Thyroid gland (tissue), 4 donors: ENCODE results near the gene RBBP9. TPM values are rescaled to one million over a fixed set of nuclear protein-coding genes. Genes with fewer than 3 reads are reported as not detected.

Experiments used
- DNase-seq, 2 donors: peaks; one replicate each; pipeline ENCODE4 v3.0.0-alpha.2; 2019
- H3K27ac ChIP-seq, 3 donors: fragments of 200-600 bp; sonication (generic); 1 replicate in 2 of 3; 2 replicates in 1 of 3; pipeline ENCODE4 v1.5.1; 2016 to 2019; ENCODE audit warnings: mild to moderate bottlenecking in 1 of 3, moderate library complexity in 1 of 3
- H3K27me3 ChIP-seq: fragments of 200-600 bp; sonication (generic); one replicate; pipeline ENCODE4 v1.5.1; 2019
- H3K36me3 ChIP-seq, 2 donors: fragments of 200-600 bp; sonication (generic); one replicate each; pipeline ENCODE4 v1.5.1; 2016 to 2019
- H3K4me1 ChIP-seq, 2 donors: fragments of 200-600 bp; sonication (generic); one replicate each; pipeline ENCODE4 v1.5.1; 2017 to 2019
- H3K4me3 ChIP-seq, 3 donors: fragments of 200-600 bp; sonication (generic); replicated peaks in 1 of 3; 1 replicate in 2 of 3; 2 replicates in 1 of 3; pipeline ENCODE4 v1.5.1; 2016; ENCODE audit warnings: mild to moderate bottlenecking in 1 of 3
- H3K9me3 ChIP-seq: fragments of 200-600 bp; sonication (generic); one replicate; pipeline ENCODE4 v1.5.1; 2017
- POLR2A ChIP-seq, 2 donors: fragments of 450-650 bp; IDR thresholded peaks; one replicate each; pipeline ENCODE4 v1.6.1; 2017; ENCODE audit warnings: antibody characterized with exemption in 2 of 2, mild to moderate bottlenecking in 2 of 2, moderate library complexity in 1 of 2
- WGBS, 2 donors: methylation state at CpG; one replicate each; pipeline ENCODE4 v1.1.5; 2017; 5-methylcytosine and 5-hydroxymethylcytosine counted together
- intact Hi-C: fragments of 100-400 bp; cut with DNase I; formaldehyde crosslinking; loops from one replicate; pipeline ENCODE4 v1.15.1; 2023
- total RNA-seq, 4 donors: library from RNA; depleted of rRNA; stranded (reverse); fragments of >200 nt; gene quantifications; one replicate each; pipeline ENCODE4 v1.2.3, GENCODE V29; 2016
- TF ChIP-seq, protein P1 (sequence below), 6 experiments: fragments of 200-600 bp in 3 of 6; fragments of 450-650 bp in 3 of 6; sonication (generic) in 3 of 6; IDR thresholded peaks; one replicate each; pipeline ENCODE4 v1.5.1; 2016 to 2019; ENCODE audit warnings: antibody characterized with exemption in 6 of 6, mild to moderate bottlenecking in 2 of 6, inconsistent platforms in 1 of 6, moderate library complexity in 1 of 6

Gene RBBP9
- total RNA-seq, 4 donors from 2014 or later, result 51.5 to 106 (median 66.3) TPM

DNA sequence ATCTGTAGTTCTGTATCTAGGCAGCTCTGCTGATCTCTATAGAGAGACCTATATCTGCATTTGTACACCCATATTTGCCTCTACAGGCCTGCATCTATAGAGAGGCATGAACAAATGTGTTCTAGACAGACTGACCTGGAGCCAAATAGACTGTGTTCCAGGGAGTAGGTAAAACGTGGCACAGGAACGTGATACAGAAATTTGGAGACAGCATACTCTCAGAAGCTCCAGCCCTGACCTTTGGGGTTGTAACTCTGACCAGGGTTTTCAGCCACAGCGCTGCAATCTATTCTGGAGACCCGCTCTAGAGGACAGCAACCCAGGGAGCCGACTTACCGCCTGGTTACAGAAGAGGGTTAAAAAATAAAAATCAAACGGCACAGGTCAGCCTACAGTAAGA is 983 bp downstream of the RBBP9 start:
- no peaks in the 10 kb centered on the region for H3K27me3 ChIP-seq
- intact Hi-C loops, result no loop called here
- peak overlapping the region in 1 of 3 donors; percentile 14 for H3K27ac ChIP-seq
- H3K36me3 ChIP-seq, result no peaks in the 10 kb centered on the region
- TF ChIP-seq, protein P1, sequence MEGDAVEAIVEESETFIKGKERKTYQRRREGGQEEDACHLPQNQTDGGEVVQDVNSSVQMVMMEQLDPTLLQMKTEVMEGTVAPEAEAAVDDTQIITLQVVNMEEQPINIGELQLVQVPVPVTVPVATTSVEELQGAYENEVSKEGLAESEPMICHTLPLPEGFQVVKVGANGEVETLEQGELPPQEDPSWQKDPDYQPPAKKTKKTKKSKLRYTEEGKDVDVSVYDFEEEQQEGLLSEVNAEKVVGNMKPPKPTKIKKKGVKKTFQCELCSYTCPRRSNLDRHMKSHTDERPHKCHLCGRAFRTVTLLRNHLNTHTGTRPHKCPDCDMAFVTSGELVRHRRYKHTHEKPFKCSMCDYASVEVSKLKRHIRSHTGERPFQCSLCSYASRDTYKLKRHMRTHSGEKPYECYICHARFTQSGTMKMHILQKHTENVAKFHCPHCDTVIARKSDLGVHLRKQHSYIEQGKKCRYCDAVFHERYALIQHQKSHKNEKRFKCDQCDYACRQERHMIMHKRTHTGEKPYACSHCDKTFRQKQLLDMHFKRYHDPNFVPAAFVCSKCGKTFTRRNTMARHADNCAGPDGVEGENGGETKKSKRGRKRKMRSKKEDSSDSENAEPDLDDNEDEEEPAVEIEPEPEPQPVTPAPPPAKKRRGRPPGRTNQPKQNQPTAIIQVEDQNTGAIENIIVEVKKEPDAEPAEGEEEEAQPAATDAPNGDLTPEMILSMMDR (IDR thresholded peaks at IDR 0.05), result no peak
- no peak for TF ChIP-seq POLR2A (IDR thresholded peaks at IDR 0.05)
- H3K4me1 ChIP-seq, result peaks cover 6 to 7% of the 10 kb centered on the region in 2 donors
- H3K4me3 ChIP-seq, result no peak overlapping the region
- 10 to 13% methylated on average over 7 of the region's 7 CpGs for WGBS, 2 donors
- no peaks in the 10 kb centered on the region for H3K9me3 ChIP-seq
- peak; percentile 19 to 28 for DNase-seq

- no peak overlapping the region for H3K4me3 ChIP-seq
- H3K36me3 ChIP-seq, result peaks cover 29 to 35% of the 10 kb centered on the region in 2 donors
- no peak for DNase-seq
- 99 to 100% methylated on average over 3 of the region's 3 CpGs for WGBS, 2 donors
- H3K9me3 ChIP-seq, result no peaks in the 10 kb centered on the region
- H3K27ac ChIP-seq, result no peak overlapping the region
- no peaks in the 10 kb centered on the region for H3K4me1 ChIP-seq
- intact Hi-C loops, result no loop called here
- H3K27me3 ChIP-seq, result no peaks in the 10 kb centered on the region
- TF ChIP-seq POLR2A (IDR thresholded peaks at IDR 0.05), result no peak
- TF ChIP-seq, protein P1 (IDR thresholded peaks at IDR 0.05), result no peak
Measured at GRCh38 chr20:18488301-18488700, 8.7 kb downstream of the RBBP9 start.

GRCh38 chr20:18481596-18481995 is 15.4 kb downstream of the RBBP9 start:
- TF ChIP-seq, protein P1 (IDR thresholded peaks at IDR 0.05), result no peak
- TF ChIP-seq POLR2A (IDR thresholded peaks at IDR 0.05), result no peak
- 70 to 75% methylated on average over 4 of the region's 4 CpGs for WGBS, 2 donors
- no peaks in the 10 kb centered on the region for H3K9me3 ChIP-seq
- intact Hi-C loops, result no loop called here
- no peak overlapping the region for H3K4me3 ChIP-seq
- no peaks in the 10 kb centered on the region for H3K4me1 ChIP-seq
- H3K27me3 ChIP-seq, result no peaks in the 10 kb centered on the region
- H3K27ac ChIP-seq, result no peak overlapping the region
- DNase-seq, result no peak
- H3K36me3 ChIP-seq, result peaks cover 23 to 40% of the 10 kb centered on the region in 2 donors

DNA sequence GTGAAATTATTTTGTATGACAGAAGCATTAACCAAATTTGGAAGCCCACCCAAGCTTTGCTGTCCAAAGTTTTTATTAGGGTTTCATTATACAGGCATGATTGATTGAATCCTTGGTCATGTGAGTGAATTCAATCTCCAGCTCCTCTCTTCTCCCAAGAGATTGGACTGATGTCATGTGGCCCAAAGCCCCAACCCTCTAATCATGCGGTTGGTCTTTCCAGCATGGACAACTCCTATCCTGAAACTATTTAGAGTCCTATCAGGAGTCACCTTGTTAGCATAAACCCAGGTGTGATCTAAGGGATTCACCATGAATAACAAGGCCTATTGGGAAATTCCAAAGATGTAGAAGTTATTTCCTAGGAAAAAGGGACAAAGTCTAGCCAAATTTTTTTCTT is 19.2 kb downstream of the RBBP9 start:
- H3K27me3 ChIP-seq, result no peaks in the 10 kb centered on the region
- no peak overlapping the region for H3K27ac ChIP-seq
- no peak for TF ChIP-seq POLR2A (IDR thresholded peaks at IDR 0.05)
- TF ChIP-seq, protein P1 (IDR thresholded peaks at IDR 0.05), result no peak
- no peaks in the 10 kb centered on the region for H3K9me3 ChIP-seq
- H3K4me1 ChIP-seq, result no peaks in the 10 kb centered on the region
- no peak overlapping the region for H3K4me3 ChIP-seq
- DNase-seq, result no peak
- intact Hi-C loops, result no loop called here
- 86 to 88% methylated on average over 1 of the region's 1 CpG for WGBS, 2 donors
- H3K36me3 ChIP-seq, result peaks cover 32 to 45% of the 10 kb centered on the region in 2 donors

DNA sequence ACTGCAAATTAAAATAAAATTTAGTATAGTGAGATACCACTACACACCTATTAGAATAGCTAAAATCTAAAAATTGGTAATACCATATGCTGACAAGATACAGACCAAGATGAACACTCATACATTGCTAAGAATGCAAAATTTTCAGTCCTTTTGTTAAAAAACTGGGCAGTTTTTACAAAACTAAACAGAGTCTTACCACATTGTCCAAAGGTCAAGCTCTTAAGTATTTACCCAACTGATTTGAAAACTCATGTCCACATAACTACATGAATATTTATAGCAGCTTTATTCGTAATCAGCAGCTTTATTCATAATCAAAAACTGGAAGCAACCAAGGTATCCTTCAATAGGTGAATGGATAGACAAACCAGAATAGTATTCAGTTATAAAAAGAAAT is 19.8 kb downstream of the RBBP9 start:
- peaks cover 26 to 42% of the 10 kb centered on the region in 2 donors for H3K36me3 ChIP-seq
- no peak overlapping the region for H3K27ac ChIP-seq
- H3K4me1 ChIP-seq, result no peaks in the 10 kb centered on the region
- no peak for DNase-seq
- H3K9me3 ChIP-seq, result no peaks in the 10 kb centered on the region
- TF ChIP-seq POLR2A (IDR thresholded peaks at IDR 0.05), result no peak
- TF ChIP-seq, protein P1 (IDR thresholded peaks at IDR 0.05), result no peak
- WGBS, 2 donors, result 98% methylated on average over 1 of the region's 1 CpG
- H3K27me3 ChIP-seq, result no peaks in the 10 kb centered on the region
- intact Hi-C loops, result no loop called here
- H3K4me3 ChIP-seq, result no peak overlapping the region
